HepG2 (cell line): Measurements from ENCODE around the gene NYAP1. TPM values are rescaled to one million over a fixed set of nuclear protein-coding genes. Genes with fewer than 3 reads are reported as not detected.

ENCODE experiments used
- ETV5 ChIP-seq: IDR thresholded peaks from 2 replicates; pipeline ENCODE4 v1.6.1; 2018; ENCODE audit warnings: missing biosample characterization, missing genetic modification reagents, inconsistent platforms, borderline replicate concordance
- NR0B2 ChIP-seq: sonication (generic); formaldehyde crosslinking; IDR thresholded peaks from 2 replicates; pipeline ENCODE4 v1.4.0; 2020; ENCODE audit warnings: mild to moderate bottlenecking, missing genetic modification reagents
- POLR2G ChIP-seq: fragments of 200-400 bp; formaldehyde crosslinking; IDR thresholded peaks from 2 replicates; pipeline ENCODE4 v1.6.1; 2018; ENCODE audit warnings: mild to moderate bottlenecking, low read depth, low read length, moderate library complexity
- WIZ ChIP-seq: sonication (generic); formaldehyde crosslinking; IDR thresholded peaks from 2 replicates; pipeline ENCODE4 v1.5.1; 2020; ENCODE audit warnings: mild to moderate bottlenecking, missing genetic modification reagents
- ZBTB33 ChIP-seq: sonication (generic); formaldehyde crosslinking; IDR thresholded peaks from 2 replicates; pipeline ENCODE4 v1.4.0; 2020; ENCODE audit warnings: missing genetic modification reagents
- ZBTB38 ChIP-seq: sonication (generic); formaldehyde crosslinking; IDR thresholded peaks from 2 replicates; pipeline ENCODE4 v1.5.1; 2020; ENCODE audit warnings: mild to moderate bottlenecking, missing genetic modification reagents
- ZMYM3 ChIP-seq: sonication (generic); formaldehyde crosslinking; IDR thresholded peaks from 2 replicates; pipeline ENCODE4 v1.5.1; 2020; ENCODE audit warnings: mild to moderate bottlenecking, missing genetic modification reagents
- ZNF318 ChIP-seq: sonication (generic); formaldehyde crosslinking; IDR thresholded peaks from 2 replicates; pipeline ENCODE4 v1.4.0; 2020; ENCODE audit warnings: mild to moderate bottlenecking, missing genetic modification reagents
- ZNF513 ChIP-seq: sonication (generic); formaldehyde crosslinking; conservative IDR thresholded peaks from 2 replicates; pipeline ENCODE4 v1.5.0; 2020; ENCODE audit warnings: missing genetic modification reagents
- ZNF75D ChIP-seq: sonication (generic); formaldehyde crosslinking; IDR thresholded peaks from 2 replicates; pipeline ENCODE4 v1.8.1; 2023; ENCODE audit warnings: missing genetic modification reagents, mild to moderate bottlenecking, borderline replicate concordance
- ZNF768 ChIP-seq: sonication (generic); formaldehyde crosslinking; IDR thresholded peaks from 2 replicates; pipeline ENCODE4 v1.4.0; 2020; ENCODE audit warnings: missing genetic modification reagents
- ZNF800 ChIP-seq: sonication (generic); formaldehyde crosslinking; IDR thresholded peaks from 2 replicates; pipeline ENCODE4 v1.4.0; 2020; ENCODE audit warnings: missing genetic modification reagents
- polyA plus RNA-seq, 8 experiments: library from polyadenylated mRNA; depleted of rRNA in 3 of 8; stranded (reverse) in 7 of 8; unstranded in 1 of 8; fragments of >200 nt; fragmentation: Illumina TruSeq in 4 of 8; extraction: Trizol in 4 of 8; gene quantifications; 2 replicates each; pipeline versions ENCODE4 v1.2.1 to v1.2.3, GENCODE V29; 2011 to 2016; ENCODE audit warnings: low read depth in 4 of 8, missing spikeins in 1 of 8, mixed read lengths in 1 of 8; ENCODE audit not compliant: insufficient read depth in 1 of 8
- total RNA-seq, 5 experiments: library from RNA; depleted of rRNA; stranded (reverse); fragments of >200 nt; fragmentation: Illumina TruSeq; extraction: Trizol; gene quantifications; 2 replicates each; pipeline ENCODE4 v1.2.3, GENCODE V29; 2016; ENCODE audit warnings: low read depth in 1 of 5

Gene NYAP1
- total and polyA plus RNA-seq, 2 of the 13 experiments (the other 11 are each of a cell fraction or from before 2014, with no cell fraction given): 0.15 to 0.46 TPM

- peak; percentile 83 for TF ChIP-seq ZBTB33 (CRISPR knock-in tag)
- TF ChIP-seq ZNF768: no peak; the same call in 1 of the 2 replicates
- TF ChIP-seq ZNF513 (CRISPR knock-in tag): no peak
- TF ChIP-seq ZMYM3: 0 out of 2 replicates have a peak, but pooled peaks have one; percentile 80
- peak; percentile 74; the same call in 1 of the 2 replicates for TF ChIP-seq ZBTB38 (CRISPR knock-in tag)
- peak; percentile 73 for TF ChIP-seq POLR2G
- peak; percentile 97 for TF ChIP-seq ETV5 (CRISPR knock-in tag)
- no peak for TF ChIP-seq ZNF75D
- 0 out of 2 replicates have a peak, but pooled peaks have one; percentile 30 for TF ChIP-seq ZNF318 (CRISPR knock-in tag)
- peak; percentile 65; the same call in 1 of the 2 replicates for TF ChIP-seq WIZ
- TF ChIP-seq ZNF800 (CRISPR knock-in tag): no peak; the same call in 1 of the 2 replicates
- 0 out of 2 replicates have a peak, but pooled peaks have one; percentile 11 for TF ChIP-seq NR0B2 (CRISPR knock-in tag)
Observed at GRCh38 chr7:100444311-100445278, 39.1 kb upstream of the NYAP1 start (continued).
